RCC 7860 (cell line): ENCODE results near the gene FAM170B.

Experiments used
- DNase-seq: peaks from one replicate; pipeline ENCODE4 v3.0.0-alpha.2; 2015; ENCODE audit warnings: low spot score
- FAIRE-seq: peaks from 2 replicates; lab custom pipeline; 2012; peaks lifted over from hg19 to GRCh38; lab: Jason Lieb, UNC

Gene FAM170B

DNA sequence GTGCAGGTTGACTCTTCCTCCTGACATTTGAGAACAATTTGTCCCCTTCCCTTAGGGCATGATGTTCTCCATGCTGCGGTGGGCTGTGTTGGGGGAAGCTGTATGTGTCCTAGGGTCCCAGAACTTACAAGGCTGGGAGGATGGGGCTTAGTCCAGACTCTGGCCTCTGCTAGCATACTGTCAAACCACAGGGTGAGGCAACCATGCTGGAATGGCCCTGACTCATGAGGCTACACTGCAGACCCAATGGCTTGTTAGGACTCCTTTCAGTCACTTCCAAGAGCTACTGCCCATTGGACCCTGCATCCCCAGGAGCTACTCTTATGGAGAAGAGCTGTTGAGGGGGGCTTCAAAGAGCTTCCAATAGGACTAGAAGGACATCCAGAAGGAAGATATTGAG is 20.1 kb upstream of the FAM170B start:
- peak; percentile 18 for FAIRE-seq

DNA sequence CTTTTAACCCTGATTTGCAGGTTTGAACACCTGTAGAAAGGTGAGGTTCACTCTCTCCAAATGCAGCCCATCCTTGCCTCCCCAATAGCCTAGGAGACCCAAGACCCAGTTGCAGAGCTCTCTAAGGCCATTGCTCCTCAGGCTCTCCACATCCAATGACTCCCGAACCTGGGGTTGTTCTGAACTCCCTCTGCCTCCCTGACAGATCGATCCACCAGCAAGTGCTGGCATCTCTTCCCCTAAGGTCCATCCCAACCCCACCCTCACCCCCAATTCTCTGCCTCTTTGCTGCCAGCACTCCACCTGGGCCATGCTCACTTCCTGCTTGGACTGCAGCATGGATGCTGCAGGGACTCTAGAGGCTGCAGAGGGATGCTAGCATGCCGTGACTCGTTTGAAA is 19.3 kb upstream of the FAM170B start:
- no peak for FAIRE-seq
- no peak for DNase-seq

More for the DNA sequence above, 20.1 kb upstream of the FAM170B start:
- peak; percentile 61 for DNase-seq

DNA sequence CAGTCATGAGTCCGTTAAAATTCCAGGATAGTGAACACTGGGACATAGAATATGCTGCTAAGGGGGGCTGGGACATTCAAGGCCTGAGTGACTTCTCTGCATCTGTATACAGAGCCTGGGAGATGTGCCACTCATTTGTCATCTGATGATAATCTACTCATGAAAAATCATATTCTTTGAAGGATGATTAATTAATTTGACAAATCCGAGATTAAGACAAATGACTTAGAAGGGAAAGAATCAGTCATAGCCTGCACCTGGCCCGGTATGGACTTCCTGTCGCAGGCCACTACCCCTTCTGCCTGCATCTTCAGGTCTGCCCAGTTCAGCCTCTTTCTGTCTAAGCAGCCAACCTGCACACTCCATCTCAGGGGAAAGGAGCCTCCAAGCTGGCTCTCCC is 18.8 kb upstream of the FAM170B start:
- no peak for DNase-seq
- FAIRE-seq, result no peak

DNA sequence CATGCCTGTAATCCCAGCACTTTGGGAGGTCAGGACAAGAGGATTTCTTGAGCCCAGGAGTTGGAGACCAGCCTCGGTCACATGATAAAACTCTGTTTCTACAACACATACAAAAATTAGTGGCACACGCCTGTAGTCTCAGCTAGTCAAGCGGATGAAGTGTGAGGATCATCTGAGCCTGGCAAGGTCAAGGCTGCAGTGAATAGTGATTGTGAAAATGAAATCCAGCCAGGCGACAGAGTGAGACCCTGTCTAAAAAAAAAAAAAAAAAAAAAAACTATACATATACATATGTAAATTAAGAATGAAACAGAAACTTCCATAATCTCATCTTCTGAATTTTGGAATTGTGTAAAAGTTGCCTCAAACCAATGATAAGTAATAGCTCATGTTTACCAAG is 18.2 kb upstream of the FAM170B start:
- no peak for FAIRE-seq
- no peak for DNase-seq

DNA sequence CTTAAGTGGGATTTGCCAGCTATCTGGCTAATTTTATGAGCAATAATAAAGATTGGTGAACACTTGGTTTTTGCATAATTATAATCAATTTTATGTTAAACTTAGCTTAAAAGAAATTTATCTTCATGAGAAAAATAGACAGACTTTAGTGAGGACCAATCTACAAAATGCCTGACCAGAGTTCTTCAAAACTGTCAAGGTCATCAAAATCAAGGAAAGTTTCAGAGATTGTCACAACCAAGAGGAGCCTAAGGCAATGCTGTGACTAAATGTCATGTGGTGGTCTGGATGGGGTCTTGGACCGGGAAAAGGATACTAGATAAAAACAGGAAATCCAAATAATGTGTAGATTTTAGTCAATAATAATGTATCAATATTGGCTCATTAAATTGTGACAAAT is 17.7 kb upstream of the FAM170B start:
- DNase-seq, result no peak
- no peak for FAIRE-seq

DNA sequence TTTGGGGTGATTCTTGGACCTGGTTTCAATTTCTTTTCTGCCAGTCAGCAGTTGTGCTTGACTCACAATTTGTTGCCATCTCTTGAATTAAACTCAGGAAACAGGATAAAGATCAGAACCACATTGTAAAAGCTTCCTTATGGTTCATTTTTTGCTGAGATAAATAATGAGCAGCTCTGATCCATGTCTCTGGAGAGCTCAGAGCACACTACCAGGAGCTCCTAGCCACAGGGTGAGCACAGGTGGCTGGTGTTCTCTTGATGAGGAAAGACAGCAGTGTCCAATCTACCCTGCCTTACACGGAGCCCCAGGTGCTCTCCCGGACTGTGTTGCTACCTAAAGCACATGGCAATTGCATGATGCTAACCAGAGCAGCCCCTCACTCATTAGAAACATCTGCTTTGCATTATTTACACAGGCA is 17.2 kb upstream of the FAM170B start:
- DNase-seq (no peak), FAIRE-seq (no peak)

DNA sequence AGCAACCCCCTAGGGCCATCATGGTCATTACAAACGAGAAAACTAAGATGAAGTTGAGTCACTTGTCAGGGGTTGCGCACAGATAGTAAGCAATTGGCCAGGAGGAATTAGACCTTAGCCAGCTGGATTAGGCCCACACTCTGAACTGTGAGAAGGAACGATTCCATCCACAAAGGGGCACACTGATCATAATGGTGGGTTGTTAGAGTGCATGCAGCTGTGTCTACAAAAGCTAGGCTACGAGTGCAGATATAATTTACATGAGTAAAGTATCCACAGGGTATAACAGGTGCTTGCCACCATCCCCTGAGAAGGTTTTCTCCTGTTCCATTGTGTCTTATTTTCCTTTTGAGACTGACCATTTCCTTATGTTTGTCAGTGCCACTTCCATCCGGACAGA is 16.6 kb upstream of the FAM170B start:
- DNase-seq (no peak), FAIRE-seq (no peak)

DNA sequence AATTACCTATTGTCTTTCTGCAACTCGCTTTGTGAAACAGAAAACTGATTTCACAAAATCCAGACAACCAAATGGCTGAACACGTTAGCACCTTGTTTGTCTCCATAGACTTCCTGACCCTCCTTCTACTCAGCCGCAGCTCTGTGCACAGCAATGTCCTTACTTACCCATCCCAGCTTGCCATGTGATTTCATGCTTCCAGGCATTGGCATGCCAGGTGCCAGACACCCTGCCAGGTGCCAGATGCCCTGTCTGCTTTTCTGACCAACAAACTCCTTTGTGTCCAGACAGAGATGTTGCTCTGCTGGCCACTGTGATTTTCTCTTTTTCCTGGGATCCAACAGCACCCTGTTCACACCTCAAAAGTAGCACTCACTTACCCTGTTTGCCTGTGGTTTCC is 16.1 kb upstream of the FAM170B start:
- FAIRE-seq (no peak), DNase-seq (no peak)

DNA sequence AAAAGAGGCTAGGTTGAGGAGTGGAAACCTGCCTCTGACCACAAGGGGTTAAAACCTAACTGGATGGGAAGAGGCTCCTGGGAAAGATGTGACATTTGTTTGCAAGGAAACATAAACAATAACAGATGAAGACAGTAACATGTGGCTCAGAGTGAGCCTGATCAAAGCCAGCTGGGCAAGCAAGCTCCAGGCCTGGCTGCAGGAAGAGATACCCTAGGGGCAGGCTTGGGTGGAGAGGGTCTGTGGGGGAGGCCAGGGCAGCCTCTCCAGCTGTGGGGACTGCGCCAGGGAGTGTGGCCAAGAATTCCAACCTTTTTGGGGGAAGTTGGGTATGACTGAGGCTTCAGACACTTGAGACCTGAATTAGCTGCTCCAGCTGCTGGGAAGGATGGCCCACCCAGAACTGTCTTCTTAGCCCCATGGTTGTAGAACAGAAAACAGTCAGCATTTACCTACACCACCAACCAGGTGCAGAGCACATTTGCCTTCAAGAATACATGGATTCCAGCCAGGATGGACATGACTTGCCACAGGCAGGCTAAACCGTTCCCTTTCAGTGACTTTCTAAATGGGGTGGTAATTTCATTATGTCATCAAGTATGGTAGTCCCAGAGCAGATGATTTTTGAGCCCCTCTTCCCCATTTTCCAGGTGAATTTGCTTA is 10.4 kb upstream of the FAM170B start:
- DNase-seq (no peak), FAIRE-seq (no peak)

DNA sequence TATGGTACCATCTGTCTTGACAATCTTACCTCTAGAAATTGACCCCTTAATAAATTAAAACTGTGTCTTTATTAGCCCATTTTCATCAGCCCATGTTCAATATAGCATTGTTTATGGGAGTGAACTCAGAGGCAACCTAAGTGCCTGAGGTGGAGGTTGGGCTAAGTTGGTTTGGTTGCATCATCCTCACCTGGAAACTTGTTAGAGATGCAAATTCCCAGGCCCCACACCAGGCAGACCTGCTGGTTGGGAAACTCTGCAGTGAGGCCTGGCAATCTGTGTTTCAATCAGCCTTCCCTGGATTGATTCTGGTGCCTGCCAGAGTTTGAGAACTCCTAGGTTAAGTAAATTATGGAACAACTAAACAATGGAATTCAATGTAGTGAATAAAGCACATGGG is 9.4 kb upstream of the FAM170B start:
- FAIRE-seq (no peak), DNase-seq (no peak)

DNA sequence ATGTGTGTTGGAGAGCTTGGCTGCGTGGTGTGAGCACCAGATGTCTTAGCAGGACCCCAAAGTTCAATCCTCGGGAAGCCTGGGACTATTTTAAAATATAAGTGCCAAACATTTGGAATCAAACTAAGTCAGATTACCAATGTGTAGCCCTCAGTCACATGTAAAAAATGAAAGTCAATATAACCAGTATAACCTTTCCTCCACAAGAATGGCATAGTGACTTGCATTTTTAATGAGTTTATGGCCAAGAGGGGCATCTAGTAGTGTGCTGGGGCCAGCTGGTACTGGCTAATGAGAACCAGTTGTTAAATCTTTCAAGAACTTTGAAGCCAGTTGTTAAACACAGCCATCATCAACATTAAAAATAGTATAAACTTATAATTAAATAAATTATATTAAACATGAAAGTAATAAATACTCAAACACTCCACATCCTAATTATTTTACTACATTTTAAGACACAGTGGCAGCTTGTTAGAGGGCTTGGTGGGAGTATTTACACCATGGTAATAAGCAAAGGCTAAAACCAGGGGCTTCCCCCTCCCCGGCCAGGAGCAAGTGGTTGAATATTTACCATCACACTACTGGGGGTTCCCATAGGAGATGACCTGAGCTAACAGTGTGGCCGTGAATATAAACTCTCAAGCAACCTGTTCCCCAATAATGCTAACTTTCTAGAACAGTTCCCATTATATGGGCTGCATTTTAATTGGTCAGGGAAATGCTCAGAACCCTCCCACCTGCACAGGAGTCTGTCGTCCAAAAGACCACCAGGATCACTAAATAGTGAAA is 7.9 kb upstream of the FAM170B start:
- DNase-seq, result no peak
- no peak for FAIRE-seq

DNA sequence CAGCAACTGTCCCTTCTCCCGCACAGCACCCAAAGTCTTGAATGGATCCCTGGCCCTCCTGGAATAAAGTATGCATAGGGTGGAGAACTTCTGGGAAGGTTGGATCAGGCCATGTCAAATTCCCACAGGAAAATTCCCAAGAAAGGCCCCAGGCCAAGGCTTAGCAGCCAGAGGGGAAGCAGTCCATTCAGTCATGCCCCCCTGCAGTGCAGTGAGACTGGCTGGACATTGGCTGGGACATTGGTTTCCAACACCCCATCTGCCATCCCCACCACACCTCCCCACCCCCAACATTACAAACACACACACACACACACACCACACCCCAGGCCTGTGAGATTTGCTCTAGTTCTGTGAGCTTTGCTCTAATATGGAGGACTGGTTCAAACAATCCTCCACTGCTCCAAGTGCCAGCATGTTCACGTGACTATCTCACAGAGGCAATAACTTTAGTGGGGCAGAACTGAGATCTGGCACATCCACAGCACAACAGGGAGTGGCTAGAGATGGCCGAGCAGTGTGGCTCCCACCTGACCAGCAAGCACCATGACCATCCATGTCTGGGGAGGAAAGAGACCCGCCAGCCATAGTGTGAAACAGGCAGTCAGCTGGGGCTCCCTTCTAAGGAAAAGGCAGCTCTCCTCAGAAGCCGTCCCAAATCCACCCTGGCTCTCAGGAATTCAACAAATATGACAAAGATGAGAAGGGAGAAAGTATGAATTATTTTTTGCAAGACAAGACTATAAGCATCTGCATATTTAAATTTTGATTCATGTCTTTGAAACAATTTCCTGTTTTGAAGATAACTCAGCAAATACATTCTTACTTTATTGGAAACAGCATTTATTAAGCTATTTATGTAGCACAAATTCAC is 6.7 kb upstream of the FAM170B start:
- FAIRE-seq, result no peak
- DNase-seq, result peak; percentile 48

DNA sequence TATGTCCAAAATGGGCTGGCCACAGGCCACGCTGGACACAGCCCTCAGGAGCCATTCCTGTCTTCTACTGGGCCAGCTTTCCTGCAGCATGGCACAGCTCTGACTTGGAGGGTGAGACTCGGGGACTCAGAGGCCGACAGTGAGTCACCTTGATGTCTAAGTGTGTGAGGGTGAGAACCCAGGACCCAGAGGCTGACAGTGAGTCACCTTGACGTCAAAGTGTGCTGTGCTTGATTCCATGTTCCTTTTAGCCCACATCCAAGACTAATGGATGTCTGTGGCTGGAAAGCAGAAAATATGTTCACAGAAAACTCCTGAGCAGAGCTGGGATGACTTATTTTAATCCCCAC is 6.0 kb upstream of the FAM170B start:
- FAIRE-seq, result peak; percentile 97
- peak; percentile 97 for DNase-seq

DNA sequence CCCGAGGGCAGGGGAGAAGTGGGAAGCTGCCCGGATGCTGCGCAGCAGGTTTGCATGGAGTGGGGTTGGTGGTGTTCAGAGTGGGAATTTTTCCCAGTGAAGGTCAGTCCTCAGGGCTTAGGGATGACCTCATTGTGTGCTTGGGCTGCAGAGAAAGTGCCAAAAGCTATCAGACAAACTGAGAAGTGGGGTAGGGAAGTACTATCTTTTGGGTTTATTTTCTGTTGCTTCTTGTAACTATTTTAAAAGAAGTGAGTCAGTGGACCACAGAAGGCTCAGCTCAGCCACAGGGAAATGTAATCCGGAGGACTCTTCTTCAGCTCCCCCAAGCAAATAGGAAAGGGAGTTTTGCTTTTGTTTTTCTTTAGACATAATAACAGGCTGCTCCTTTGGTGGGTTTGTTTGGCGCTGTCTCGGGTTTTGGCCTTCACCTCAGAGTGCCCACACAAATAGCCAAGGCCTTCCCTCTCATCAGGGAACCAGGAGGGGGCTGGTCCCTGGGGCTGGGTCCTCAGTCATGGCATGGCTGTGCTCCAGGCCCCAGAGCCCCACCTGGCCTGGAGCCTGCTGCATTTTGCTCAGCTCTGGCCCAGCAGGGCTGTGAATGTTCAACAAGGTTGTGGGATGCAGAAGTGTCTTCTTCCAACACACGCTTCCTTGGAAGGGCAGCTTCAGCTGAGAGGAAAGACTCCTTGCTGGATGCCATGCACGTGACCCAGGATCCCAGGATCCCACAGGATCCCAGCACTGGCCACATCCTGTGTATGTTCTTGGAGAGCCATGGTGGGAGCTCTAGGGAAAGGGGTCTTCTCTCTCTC is 5.4 kb upstream of the FAM170B start:
- FAIRE-seq (peak; percentile 89), DNase-seq (peak; percentile 81)

DNA sequence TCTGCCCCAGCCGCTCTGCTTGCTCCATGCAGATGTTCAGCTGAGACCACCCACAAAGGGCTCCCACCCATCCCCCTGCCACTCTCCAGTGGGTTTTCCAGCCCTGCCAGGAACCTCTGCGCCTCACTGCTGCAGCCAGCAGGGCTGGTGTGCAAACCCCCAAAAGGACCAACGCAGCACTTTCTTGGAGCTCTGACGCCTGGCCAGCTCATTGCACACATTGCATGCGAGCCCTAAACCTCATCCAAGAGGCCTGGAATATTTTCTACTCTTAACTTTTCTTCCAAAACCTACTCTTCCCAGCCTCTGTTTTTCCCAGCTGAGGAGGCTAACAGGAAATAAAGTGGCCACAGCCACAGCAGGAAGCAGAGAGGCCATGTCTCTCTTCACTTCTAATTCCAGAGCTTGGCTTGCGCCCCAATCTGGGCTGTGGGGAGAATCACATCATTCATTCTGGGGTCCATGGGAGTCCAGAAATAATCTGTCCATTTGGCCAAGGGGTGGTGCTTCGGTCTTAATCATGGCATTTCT is 4.6 kb upstream of the FAM170B start:
- FAIRE-seq (no peak), DNase-seq (no peak)

DNA sequence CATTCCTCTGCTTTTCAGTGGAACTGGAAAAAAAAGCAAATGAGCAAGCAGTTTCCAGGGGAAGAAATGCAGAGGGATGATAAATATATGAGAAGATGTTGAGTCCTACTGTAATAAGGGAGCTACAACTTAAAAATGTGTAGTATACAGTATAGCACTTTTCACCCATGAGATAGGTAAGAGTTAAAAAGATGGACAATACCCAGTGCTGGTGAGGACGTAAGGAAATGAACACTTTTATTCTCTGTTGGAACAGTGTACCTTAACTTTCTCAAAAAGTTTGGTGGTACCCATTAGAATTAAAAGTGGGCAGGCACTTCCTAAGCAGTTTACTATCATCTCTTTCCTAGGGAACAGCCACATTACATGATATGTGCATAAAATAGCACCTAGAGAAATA is 2.7 kb upstream of the FAM170B start:
- DNase-seq (no peak), FAIRE-seq (no peak)

DNA sequence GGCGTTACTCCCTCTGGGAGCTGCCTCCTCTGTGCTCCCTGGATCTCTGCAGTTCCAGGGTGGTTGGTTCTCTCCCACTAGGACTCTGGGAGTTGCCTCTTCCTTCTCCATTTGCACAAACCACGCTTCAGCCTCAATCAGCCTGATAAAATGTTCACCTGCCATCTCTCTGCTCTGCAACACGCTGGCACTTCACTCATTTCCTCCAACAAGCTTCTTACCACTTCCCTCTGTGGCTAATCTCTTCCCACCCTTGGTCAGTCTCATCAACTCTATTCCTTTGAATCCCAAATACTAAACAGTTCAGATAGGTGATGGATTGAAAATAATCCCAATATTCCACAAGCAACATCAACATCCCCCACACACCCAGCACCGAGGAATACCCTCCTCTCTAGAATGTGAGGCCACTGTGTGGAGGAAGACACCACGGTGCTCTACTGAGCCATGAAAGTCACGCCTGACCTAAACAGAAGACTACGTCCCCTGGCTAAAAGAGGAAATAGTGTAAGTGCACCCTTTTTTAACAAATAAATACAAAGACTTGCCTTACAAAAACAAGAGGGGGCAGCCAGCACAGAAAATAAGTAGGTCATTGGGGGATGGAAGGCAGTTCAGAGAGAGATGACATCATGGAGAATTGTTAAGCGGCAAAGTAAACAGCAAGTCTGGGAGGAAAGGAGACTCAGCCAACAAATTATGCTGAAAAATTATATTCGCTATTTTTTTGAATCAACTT is 1.9 kb upstream of the FAM170B start:
- FAIRE-seq (no peak), DNase-seq (no peak)

DNA sequence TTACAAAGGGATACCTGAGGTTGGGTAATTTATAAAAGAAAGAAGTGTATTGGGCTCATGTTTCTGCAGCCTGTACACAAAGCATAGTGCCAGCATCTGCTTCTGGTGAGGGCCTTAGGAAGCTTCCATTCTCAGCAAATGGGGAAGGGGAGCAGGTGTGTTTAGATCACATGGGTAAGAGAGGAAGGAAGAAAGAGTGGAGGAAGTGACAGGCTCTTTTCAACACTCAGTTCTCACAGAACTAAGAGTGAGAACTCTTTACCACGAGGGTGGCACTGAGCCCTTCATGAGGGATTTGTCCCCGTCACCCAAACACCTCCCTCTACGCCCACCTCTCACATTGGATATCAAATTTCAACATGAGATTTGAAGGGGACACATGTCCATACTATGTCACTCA is 506 bp upstream of the FAM170B start:
- FAIRE-seq (no peak), DNase-seq (no peak)

DNA sequence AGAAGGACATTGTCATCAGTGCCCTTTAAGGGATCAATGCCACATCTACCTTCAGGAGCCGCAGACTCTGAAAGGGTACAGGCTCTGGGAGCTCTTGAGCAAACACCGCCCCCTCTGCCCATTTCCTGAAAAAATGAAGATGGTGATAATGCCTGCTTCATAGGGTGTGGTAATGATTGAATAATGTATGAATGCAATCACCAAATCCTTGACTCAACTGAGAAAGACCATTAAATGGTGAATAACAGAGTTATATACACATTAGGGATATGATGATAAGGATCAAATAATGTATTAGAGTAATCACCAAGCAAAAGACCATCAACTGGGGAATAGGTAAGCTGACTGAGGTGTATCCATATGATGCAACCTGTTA is 1.5 kb downstream of the FAM170B start:
- DNase-seq (no peak), FAIRE-seq (no peak)
